Fibroblast of mammary gland (primary cell): ENCODE measurements around the gene ADAMTS3.
A peak's percentile ranks its signal among the peaks of the same experiment; 100 is the strongest.
"Not testable (repeated sequence)": the region's sequence is repeated elsewhere in the genome, so short reads cannot be mapped to it uniquely, and the experiment has no call there.

ENCODE experiments used
- DNase-seq: peaks from one replicate; pipeline ENCODE4 v3.0.0-alpha.2; 2010; ENCODE audit warnings: low read depth
- H3K4me3 ChIP-seq: 2 replicates; pipeline ENCODE4 v1.5.1; 2011; ENCODE audit warnings: low read depth, mild to moderate bottlenecking, low read length, moderate library complexity; ENCODE audit not compliant: control insufficient read depth
- CTCF ChIP-seq: conservative IDR thresholded peaks from 2 replicates; pipeline ENCODE4 v1.5.1; 2011; ENCODE audit warnings: low read depth, low read length, inconsistent platforms; ENCODE audit not compliant: control insufficient read depth, insufficient read depth

Gene ADAMTS3

GRCh38 chr4:72553540-72554337 lies 15.3 kb downstream of the ADAMTS3 start:
- TF ChIP-seq CTCF: no peak
- H3K4me3 ChIP-seq: no peak overlapping the region
- no peak for DNase-seq

- no peak for TF ChIP-seq CTCF
- DNase-seq: no peak
- no peak overlapping the region for H3K4me3 ChIP-seq
Measured at GRCh38 chr4:72552447-72552846, 16.6 kb downstream of the ADAMTS3 start.

GRCh38 chr4:72546456-72546855 lies 22.6 kb downstream of the ADAMTS3 start:
- peak; percentile 62 for DNase-seq
- H3K4me3 ChIP-seq: no peak overlapping the region
- TF ChIP-seq CTCF: no peak

- H3K4me3 ChIP-seq, DNase-seq: not testable (repeated sequence)
Measured at GRCh38 chr4:72540694-72541093, 28.3 kb downstream of the ADAMTS3 start.

GRCh38 chr4:72538006-72538405 lies 31.0 kb downstream of the ADAMTS3 start:
- H3K4me3 ChIP-seq: no peak overlapping the region
- DNase-seq: no peak
- no peak for TF ChIP-seq CTCF

GRCh38 chr4:72536443-72536842 lies 32.6 kb downstream of the ADAMTS3 start:
- no peak for TF ChIP-seq CTCF
- H3K4me3 ChIP-seq: no peak overlapping the region
- no peak for DNase-seq

- no peak for DNase-seq
- H3K4me3 ChIP-seq: no peak overlapping the region
- no peak for TF ChIP-seq CTCF
Measured at GRCh38 chr4:72531768-72532290, 37.2 kb downstream of the ADAMTS3 start.
